ENCODE data around the gene VPS37D. TPM values are rescaled to one million over a fixed set of nuclear protein-coding genes. Genes with fewer than 3 reads are reported as not detected.

VPS37D gene
- total and polyA plus RNA-seq, 2 donors (not counting 1 experiment from before 2014, with no cell fraction given), result 0.10 to 0.71 TPM

- ChIA-PET CTCF (interaction anchor here (0.6 kb wide), 1 partner anchor 21 kb away, joined by 3 read pairs; no protein-coding TSS in a partner anchor), POLR2A (no interaction called here)
- Histone ChIP-seq H3K4me3 (ENCODE audit: control extremely low read depth in 1 of 5, extremely low read depth in 1 of 5, insufficient read depth in 1 of 5, low read depth in 2 of 5, low read length in 4 of 5) (no peak overlapping the region), H3K27me3 (replicated peaks in 1 of 4; ENCODE audit: control extremely low read depth in 1 of 4, control insufficient read depth in 3 of 4, insufficient read depth in 4 of 4, low read length in 3 of 4) (peaks cover 0 to 27% (median 10%) of the 10 kb centered on the region in 4 experiments), H3K36me3 (replicated peaks in 1 of 2; ENCODE audit: control extremely low read depth in 1 of 2, control insufficient read depth in 1 of 2, extremely low read depth in 1 of 2, insufficient read depth in 2 of 2, low read length in 1 of 2) (no peaks in the 10 kb centered on the region), H3K4me1 (ENCODE audit: control insufficient read depth in 2 of 2, insufficient read depth in 2 of 2, low read length in 2 of 2) (peaks cover under 1 to 4% of the 10 kb centered on the region in 2 donors), H4K20me1 (ENCODE audit: control insufficient read depth, insufficient read depth, low read length, poor library complexity, severe bottlenecking) (no peaks in the 10 kb centered on the region), H3K27ac (ENCODE audit: low read length in 2 of 2) (no peak overlapping the region), H2AFZ (ENCODE audit: insufficient read depth, low read depth, low read length, poor library complexity, severe bottlenecking) (no peak overlapping the region), H3K79me2 (ENCODE audit: control insufficient read depth, insufficient read depth, low read length) (no peaks in the 10 kb centered on the region), H3K9me3 (ENCODE audit: control extremely low read depth in 1 of 3, control insufficient read depth in 2 of 3, insufficient read depth in 1 of 3, low read length in 2 of 3) (peaks cover 0 to 25% (median 9%) of the 10 kb centered on the region in 3 donors), H3K9ac (ENCODE audit: low read length) (no peak overlapping the region), H3K4me2 (replicated peaks; ENCODE audit: low read depth, low read length, poor library complexity, severe bottlenecking) (no peak overlapping the region)
- 80% methylated on average over 2 of the region's 2 CpGs for WGBS (ENCODE audit: insufficient coverage)
- DNase-seq (no peak), ATAC-seq (ENCODE audit: low read depth) (no peak)
- peaks cover 35% of the 10 kb centered on the region for H3K27me3 Mint-ChIP-seq
- no peak overlapping the region for H3K27ac Mint-ChIP-seq
- intact Hi-C loops (cut with micrococcal nuclease), result no loop called here
- H3K4me3 Mint-ChIP-seq, result no peak overlapping the region
- H3K4me1 Mint-ChIP-seq, result no peaks in the 10 kb centered on the region
- TF ChIP-seq CTCF (IDR thresholded peaks at IDR 0.05) (no peak), EZH2 (IDR thresholded peaks at IDR 0.05; ENCODE audit: borderline replicate concordance, insufficient read depth, low read depth, low read length, poor library complexity, severe bottlenecking) (no peak)
- no peaks in the 10 kb centered on the region for H3K9me3 Mint-ChIP-seq (ENCODE audit: insufficient read depth)
Observed at GRCh38 chr7:73642834-73643233, 24.8 kb upstream of the VPS37D start.

- H3K27ac Mint-ChIP-seq, result no peak overlapping the region
- CTCF ChIA-PET, result interaction anchor here (1.0 kb wide), 1 partner anchor 9 kb away, joined by 3 read pairs; no protein-coding TSS in a partner anchor
Observed at GRCh38 chr7:73644688-73645286, 22.8 kb upstream of the VPS37D start.

More at GRCh38 chr7:73644688-73645286, 22.8 kb upstream of the VPS37D start:
- no peaks in the 10 kb centered on the region for H3K79me2 ChIP-seq (ENCODE audit: control insufficient read depth, insufficient read depth, low read length)
- intact Hi-C loops (cut with micrococcal nuclease), result no loop called here
- peaks cover 49% of the 10 kb centered on the region for H3K27me3 Mint-ChIP-seq
- no peak overlapping the region for H3K4me2 ChIP-seq (replicated peaks; ENCODE audit: low read depth, low read length, poor library complexity, severe bottlenecking)
- H3K9me3 ChIP-seq (ENCODE audit: control extremely low read depth in 1 of 3, control insufficient read depth in 2 of 3, insufficient read depth in 1 of 3, low read length in 2 of 3), result peaks cover 0 to 25% (median 9%) of the 10 kb centered on the region in 3 donors
- no peak overlapping the region for H3K27ac ChIP-seq (ENCODE audit: low read length in 2 of 2)
- ATAC-seq (ENCODE audit: low read depth) (no peak), DNase-seq (no peak)
- peaks cover 11 to 12% of the 10 kb centered on the region in 2 donors for H3K4me1 ChIP-seq (ENCODE audit: control insufficient read depth in 2 of 2, insufficient read depth in 2 of 2, low read length in 2 of 2)
- H2AFZ ChIP-seq (ENCODE audit: insufficient read depth, low read depth, low read length, poor library complexity, severe bottlenecking), result no peak overlapping the region
- H3K36me3 ChIP-seq (replicated peaks in 1 of 2; ENCODE audit: control extremely low read depth in 1 of 2, control insufficient read depth in 1 of 2, extremely low read depth in 1 of 2, insufficient read depth in 2 of 2, low read length in 1 of 2), result no peaks in the 10 kb centered on the region
- peaks cover 5% of the 10 kb centered on the region for H3K4me1 Mint-ChIP-seq
- no peak overlapping the region for H3K4me3 ChIP-seq (ENCODE audit: control extremely low read depth in 1 of 5, extremely low read depth in 1 of 5, insufficient read depth in 1 of 5, low read depth in 2 of 5, low read length in 4 of 5)
- H3K9ac ChIP-seq (ENCODE audit: low read length), result no peak overlapping the region
- H3K27me3 ChIP-seq (replicated peaks in 1 of 4; ENCODE audit: control extremely low read depth in 1 of 4, control insufficient read depth in 3 of 4, insufficient read depth in 4 of 4, low read length in 3 of 4), result peaks cover 0 to 46% (median 21%) of the 10 kb centered on the region in 4 experiments
- TF ChIP-seq CTCF (IDR thresholded peaks at IDR 0.05) (no peak), EZH2 (IDR thresholded peaks at IDR 0.05; ENCODE audit: borderline replicate concordance, insufficient read depth, low read depth, low read length, poor library complexity, severe bottlenecking) (no peak)
- WGBS (ENCODE audit: insufficient coverage), result 62% methylated on average over 5 of the region's 5 CpGs
- H3K4me3 Mint-ChIP-seq, result no peak overlapping the region
- POLR2A ChIA-PET, result no interaction called here
- no peaks in the 10 kb centered on the region for H3K9me3 Mint-ChIP-seq (ENCODE audit: insufficient read depth)
- H4K20me1 ChIP-seq (ENCODE audit: control insufficient read depth, insufficient read depth, low read length, poor library complexity, severe bottlenecking), result no peaks in the 10 kb centered on the region
